Mesodermal cell (in vitro differentiated cells): Measurements from ENCODE around the gene TWIST2.

Source experiments
- H3K27ac ChIP-seq: 2 replicates; pipeline ENCODE4 v1.7.0; 2013; ENCODE audit warnings: mild to moderate bottlenecking, low read depth, low read length, moderate library complexity; ENCODE audit not compliant: severe bottlenecking
- H3K36me3 ChIP-seq: 2 replicates; pipeline ENCODE4 v1.7.1; 2013; ENCODE audit warnings: mild to moderate bottlenecking, low read length, moderate library complexity; ENCODE audit not compliant: control insufficient read depth, insufficient read depth
- H3K4me1 ChIP-seq: one replicate; pipeline ENCODE4 v1.7.1; 2013; ENCODE audit warnings: mild to moderate bottlenecking, low read length; ENCODE audit not compliant: insufficient read depth, control insufficient read depth, poor library complexity, severe bottlenecking
- H3K4me3 ChIP-seq: 2 replicates; pipeline ENCODE4 v1.7.0; 2013; ENCODE audit warnings: low read length, control low read depth, mild to moderate bottlenecking; ENCODE audit not compliant: insufficient read depth, poor library complexity, severe bottlenecking; ENCODE audit errors: extremely low read depth
- H3K9me3 ChIP-seq: 2 replicates; pipeline ENCODE4 v1.7.1; 2013; ENCODE audit warnings: mild to moderate bottlenecking, low read length, moderate library complexity; ENCODE audit not compliant: control insufficient read depth
- WGBS, 2 experiments: methylation state at CpG; one replicate each; pipeline ENCODE4 v1.1.5; 2013; ENCODE audit warnings: missing lambda C conversion rate in 2 of 2; ENCODE audit not compliant: insufficient coverage in 2 of 2; 5-methylcytosine and 5-hydroxymethylcytosine counted together

TWIST2 gene

DNA sequence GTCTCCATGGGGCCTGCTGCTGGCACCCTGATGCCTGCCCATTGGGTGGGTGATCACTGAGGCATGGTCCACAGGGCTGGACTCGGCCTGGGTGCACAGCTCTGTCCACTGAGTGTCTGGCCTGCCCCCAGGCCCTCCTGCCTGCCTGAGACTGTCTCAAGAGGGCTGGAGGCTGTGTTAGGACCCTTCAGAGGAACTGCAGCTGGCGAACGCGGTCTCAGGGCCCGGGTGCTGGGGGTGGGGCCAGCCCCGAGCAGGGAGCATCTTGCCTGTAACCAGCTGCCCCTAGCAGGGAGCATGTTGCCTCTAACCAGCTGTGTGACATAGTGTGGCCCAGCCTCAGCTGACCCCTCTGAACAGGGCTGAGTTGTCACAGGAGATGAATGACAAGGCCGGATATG, 50.0 kb downstream of the TWIST2 start:
- Histone ChIP-seq H3K9me3 (no peaks in the 10 kb centered on the region), H3K4me3 (no peak overlapping the region), H3K36me3 (no peaks in the 10 kb centered on the region), H3K4me1 (peaks cover 31% of the 10 kb centered on the region), H3K27ac (no peak overlapping the region)
- WGBS, 2 experiments, result 84 to 92% methylated on average over 7 of the region's 7 CpGs

DNA sequence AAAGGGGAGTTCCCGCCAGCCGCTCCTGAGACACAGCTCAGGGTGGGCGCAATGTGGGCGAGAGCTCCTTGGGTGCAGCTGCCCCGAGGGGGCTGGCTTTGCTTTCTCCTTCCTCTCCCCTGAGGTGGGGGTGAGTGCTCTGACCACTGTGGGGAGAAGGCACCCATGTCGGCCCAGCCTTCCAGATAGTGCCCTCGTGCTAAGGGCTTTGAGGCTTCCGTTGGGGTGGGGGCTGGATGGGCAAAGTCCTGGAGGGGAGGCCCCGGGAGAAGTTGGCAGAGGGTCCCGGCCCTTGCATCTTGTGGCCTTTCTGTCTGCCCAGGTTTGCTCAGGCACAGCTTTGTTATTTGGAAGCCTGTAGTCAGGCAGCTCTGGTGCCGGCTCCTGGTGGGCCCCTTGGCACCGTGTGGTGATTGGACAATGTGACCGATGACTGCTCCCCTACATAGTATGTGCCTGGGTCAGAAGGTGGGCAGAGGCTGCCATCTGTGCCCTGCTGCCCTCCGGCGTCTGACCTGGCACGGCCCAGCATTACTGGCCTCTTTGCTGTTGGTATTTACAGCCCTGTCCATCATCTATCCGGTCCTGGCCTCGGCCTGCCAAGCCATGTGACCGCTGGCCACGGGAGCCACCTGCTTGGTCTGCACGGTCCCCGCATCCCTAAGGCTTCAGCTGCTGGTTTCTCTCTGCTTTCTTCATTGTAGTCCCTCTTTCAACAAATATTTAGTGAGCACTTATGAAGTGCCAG, 50.8 kb downstream of the TWIST2 start:
- Histone ChIP-seq H3K4me1 (peaks cover 31% of the 10 kb centered on the region), H3K4me3 (no peak overlapping the region), H3K36me3 (no peaks in the 10 kb centered on the region), H3K27ac (no peak overlapping the region), H3K9me3 (no peaks in the 10 kb centered on the region)
- 95 to 98% methylated on average over 17 to 21 of the region's 22 CpGs for WGBS, 2 experiments

DNA sequence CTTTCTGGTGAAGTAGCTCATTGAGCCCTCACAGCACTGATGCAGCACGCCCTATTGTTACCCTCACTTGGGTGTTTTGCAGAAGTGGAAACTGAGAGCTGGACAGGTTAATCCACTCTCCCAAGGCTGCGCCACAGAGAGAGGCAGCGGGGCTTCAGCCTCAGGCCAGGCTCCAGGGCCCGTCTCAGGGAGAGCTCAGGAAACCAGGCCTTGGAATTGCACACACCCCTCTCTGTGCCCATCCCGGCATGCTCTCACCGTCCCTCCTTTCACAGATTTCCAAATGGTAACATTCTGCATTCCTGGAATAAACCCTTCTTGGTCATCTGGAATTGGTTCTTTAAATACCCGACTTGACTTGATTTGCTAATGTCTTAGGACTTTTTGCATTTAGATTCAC, 51.5 kb downstream of the TWIST2 start:
- no peak overlapping the region for H3K27ac ChIP-seq
- peaks cover 31% of the 10 kb centered on the region for H3K4me1 ChIP-seq
- 87 to 93% methylated on average over 5 to 6 of the region's 7 CpGs for WGBS, 2 experiments
- no peaks in the 10 kb centered on the region for H3K9me3 ChIP-seq
- no peak overlapping the region for H3K4me3 ChIP-seq
- no peaks in the 10 kb centered on the region for H3K36me3 ChIP-seq

DNA sequence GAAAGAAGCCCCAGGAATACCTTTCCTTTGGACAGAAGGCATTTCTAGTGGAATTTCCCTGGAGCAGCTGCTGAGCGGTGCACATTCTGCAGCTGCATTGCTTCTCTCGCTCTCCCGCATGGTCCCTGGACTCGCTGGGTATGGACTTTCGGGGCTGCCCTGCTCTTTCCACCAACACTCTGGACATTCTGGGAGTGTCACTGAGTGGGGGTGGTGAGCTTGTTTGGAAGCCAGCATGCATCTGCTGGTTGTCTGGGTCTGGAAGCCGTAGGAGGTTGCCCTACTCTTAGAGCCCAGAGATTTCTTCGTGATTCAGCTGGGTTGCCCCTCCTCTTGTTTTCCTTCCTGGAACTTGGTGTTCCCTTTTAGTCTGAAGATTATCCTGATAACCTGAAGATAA, 52.6 kb downstream of the TWIST2 start:
- Histone ChIP-seq H3K4me3 (no peak overlapping the region), H3K27ac (peak overlapping the region; percentile 33), H3K4me1 (peaks cover 23% of the 10 kb centered on the region), H3K9me3 (no peaks in the 10 kb centered on the region), H3K36me3 (no peaks in the 10 kb centered on the region)
- 68 to 90% methylated on average over 3 to 6 of the region's 7 CpGs for WGBS, 2 experiments

DNA sequence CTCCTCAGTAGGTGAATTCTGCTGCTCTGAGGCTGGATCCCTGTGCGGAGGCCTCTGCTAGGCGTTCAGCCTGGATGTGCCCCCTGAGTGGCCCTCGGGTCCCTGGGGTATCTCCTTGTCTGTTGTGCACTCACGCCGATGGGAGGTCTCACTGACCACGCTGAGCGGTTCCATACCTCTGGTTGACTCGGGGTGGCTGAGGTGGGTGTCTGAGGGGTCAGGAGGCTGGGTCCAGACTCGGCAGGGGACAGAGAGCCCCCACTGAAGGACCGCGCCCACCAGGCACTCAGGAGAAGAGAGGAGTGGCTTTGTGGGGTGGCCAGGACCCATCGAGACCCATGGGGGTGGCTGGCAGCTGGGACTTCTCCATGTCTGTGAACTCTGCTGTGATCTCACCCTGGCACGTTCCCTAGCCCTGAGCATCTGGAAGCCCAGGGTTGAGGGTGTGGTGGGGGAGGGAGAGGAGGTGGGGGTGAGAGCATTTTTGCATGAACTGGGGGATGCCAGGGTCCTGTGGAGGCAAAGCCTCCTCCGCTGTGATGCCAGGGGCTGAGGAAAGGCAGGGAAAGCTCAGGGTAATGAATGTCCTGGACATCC, 53.7 kb downstream of the TWIST2 start:
- 91 to 94% methylated on average over 10 to 11 of the region's 14 CpGs for WGBS, 2 experiments
- Histone ChIP-seq H3K4me3 (no peak overlapping the region), H3K27ac (no peak overlapping the region), H3K36me3 (no peaks in the 10 kb centered on the region), H3K9me3 (no peaks in the 10 kb centered on the region), H3K4me1 (peaks cover 19% of the 10 kb centered on the region)

DNA sequence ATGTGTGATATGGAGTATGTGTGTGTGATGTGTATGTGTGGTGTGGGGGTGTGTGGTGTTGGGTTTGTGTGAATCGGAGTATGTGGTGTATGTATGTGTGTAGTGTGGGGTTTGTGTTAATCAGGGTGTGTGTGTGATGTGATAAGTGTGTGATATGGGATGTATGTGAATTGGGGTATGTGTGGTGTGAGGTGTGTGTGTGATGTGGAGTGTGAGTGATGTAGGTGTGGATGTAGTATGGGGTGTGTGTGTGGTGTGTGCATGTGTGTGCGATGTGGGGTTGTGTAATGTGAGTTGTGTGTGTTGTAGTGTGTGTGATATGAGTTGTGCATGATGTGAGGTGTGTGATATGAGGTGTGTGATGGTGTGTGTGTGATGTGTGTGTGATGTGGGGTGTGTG, 54.4 kb downstream of the TWIST2 start:
- Histone ChIP-seq H3K4me3 (no peak overlapping the region), H3K36me3 (no peaks in the 10 kb centered on the region), H3K4me1 (peaks cover 12% of the 10 kb centered on the region), H3K27ac (no peak overlapping the region), H3K9me3 (no peaks in the 10 kb centered on the region)
- WGBS, 2 experiments, result 93 to 94% methylated on average over 2 of the region's 2 CpGs

DNA sequence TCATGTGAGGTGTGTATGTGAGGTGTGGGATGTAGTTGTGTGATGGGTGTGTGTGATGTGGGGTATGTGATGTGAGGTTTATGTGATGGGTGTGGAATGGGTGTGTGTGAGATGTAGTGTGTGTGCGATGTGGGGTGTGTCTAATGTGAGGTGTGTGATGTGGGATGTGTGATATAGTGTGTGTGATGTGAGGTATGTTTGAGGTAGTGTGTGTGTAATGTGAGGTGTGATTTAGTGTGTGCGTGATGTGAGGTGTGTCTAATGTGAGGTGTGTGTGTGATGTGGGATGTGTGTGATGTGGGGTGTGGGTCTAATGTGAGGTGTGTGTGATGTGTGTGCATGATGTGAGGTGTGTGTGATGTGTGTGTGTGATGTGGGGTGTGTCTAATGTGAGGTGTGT, 55.3 kb downstream of the TWIST2 start:
- no peaks in the 10 kb centered on the region for H3K36me3 ChIP-seq
- H3K27ac ChIP-seq, result no peak overlapping the region
- no peak overlapping the region for H3K4me3 ChIP-seq
- WGBS, 2 experiments, result 92 to 96% methylated on average over 2 of the region's 2 CpGs
- peaks cover 5% of the 10 kb centered on the region for H3K4me1 ChIP-seq
- H3K9me3 ChIP-seq, result no peaks in the 10 kb centered on the region

DNA sequence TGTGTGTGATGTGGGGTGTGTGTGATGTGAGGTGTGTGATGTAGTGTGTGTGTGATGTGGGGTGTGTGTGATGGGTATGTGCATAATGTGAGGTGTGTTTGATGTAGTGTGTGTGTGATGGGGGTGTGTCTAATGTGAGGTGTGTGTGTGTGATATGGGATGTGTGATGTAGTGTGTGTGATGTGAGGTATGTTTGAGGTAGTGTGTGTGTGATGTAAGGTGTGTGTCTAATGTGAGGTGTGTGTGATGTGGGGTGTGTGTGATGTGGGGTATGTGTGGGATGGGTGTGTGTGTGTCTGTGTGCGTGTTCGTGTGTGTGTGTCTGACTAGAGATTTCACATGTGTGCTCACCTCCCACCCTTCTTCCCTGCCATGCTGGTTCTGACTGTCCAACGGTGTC, 56.3 kb downstream of the TWIST2 start:
- Histone ChIP-seq H3K4me1 (peaks cover 7% of the 10 kb centered on the region), H3K36me3 (no peaks in the 10 kb centered on the region), H3K4me3 (no peak overlapping the region), H3K9me3 (no peaks in the 10 kb centered on the region), H3K27ac (no peak overlapping the region)
- 97 to 100% methylated on average over 1 to 2 of the region's 3 CpGs for WGBS, 2 experiments

DNA sequence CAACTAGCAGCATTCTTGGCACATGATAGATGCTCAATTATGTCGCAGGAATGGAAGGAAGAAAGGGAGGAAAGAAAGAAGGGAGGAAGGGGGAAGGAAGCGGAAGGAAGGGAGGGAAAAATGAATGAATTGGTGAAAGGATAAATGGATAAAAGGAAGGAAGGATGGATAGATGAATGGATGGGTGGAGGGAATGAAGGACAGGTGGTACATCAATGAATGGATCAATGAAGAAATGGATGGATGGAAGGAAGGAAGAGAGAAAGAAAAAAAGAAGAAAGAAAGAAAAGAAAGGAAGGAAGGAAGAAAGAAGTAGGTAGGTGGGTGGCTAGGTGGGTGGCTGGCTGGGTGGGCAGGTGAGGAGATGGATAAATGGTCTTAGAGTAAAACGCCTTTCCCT, 56.8 kb downstream of the TWIST2 start:
- Histone ChIP-seq H3K36me3 (no peaks in the 10 kb centered on the region), H3K4me1 (peaks cover 12% of the 10 kb centered on the region), H3K4me3 (no peak overlapping the region), H3K27ac (no peak overlapping the region), H3K9me3 (no peaks in the 10 kb centered on the region)
- WGBS, 2 experiments, result 94 to 97% methylated on average over 2 to 3 of the region's 3 CpGs

DNA sequence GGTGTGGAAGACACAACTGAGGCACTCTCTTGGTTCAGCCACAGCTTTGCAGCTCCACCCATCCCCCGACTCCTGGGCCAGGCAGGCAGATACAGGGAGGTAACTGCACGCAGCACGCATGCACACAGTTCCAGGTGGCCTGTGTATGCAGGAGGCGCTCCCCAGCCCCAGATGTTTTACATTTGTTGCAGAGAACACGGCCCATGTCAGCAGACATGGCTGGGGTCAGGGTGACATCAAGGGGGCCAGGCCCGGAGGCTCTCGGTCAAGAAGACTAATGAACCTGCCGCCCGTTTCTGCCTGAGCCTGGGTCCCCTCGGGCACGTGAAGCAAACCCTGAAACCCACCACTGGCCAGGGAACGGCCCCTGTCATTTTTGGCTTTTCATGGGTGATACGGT, 57.3 kb downstream of the TWIST2 start:
- Histone ChIP-seq H3K27ac (no peak overlapping the region), H3K4me3 (no peak overlapping the region), H3K4me1 (peaks cover 14% of the 10 kb centered on the region), H3K36me3 (no peaks in the 10 kb centered on the region), H3K9me3 (no peaks in the 10 kb centered on the region)
- WGBS, 2 experiments, result 84 to 92% methylated on average over 12 of the region's 13 CpGs

DNA sequence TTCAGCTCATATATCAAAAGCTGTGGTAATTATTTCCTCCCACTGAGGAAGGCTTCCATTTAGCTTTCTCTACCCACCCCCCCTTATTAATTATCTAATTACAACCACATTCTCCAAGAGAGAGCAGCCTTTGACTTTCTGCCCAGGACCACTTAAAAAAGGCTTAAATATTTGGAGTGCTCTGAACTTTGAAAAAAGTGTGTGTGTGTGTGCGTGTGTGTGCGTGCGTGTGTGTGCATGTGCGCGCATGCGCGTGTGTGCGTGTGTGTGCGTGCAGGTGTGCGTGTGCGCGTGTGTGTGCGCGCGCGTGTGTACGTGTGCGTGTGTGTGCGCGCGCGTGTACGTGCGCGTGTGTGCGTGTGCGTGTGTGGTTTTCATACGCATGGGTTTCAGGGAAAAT, 57.8 kb downstream of the TWIST2 start:
- peaks cover 13% of the 10 kb centered on the region for H3K4me1 ChIP-seq
- WGBS, 2 experiments, result 87 to 99% methylated on average over 20 to 27 of the region's 28 CpGs

More for the DNA sequence above, 57.8 kb downstream of the TWIST2 start:
- Histone ChIP-seq H3K36me3 (no peaks in the 10 kb centered on the region), H3K27ac (no peak overlapping the region), H3K4me3 (no peak overlapping the region), H3K9me3 (no peaks in the 10 kb centered on the region)
